Hepatocyte (in vitro differentiated cells): ENCODE data around the gene RNF4. TPM values are rescaled to one million over a fixed set of nuclear protein-coding genes. Genes with fewer than 3 reads are reported as not detected.

Source experiments
- DNase-seq: peaks from one replicate; pipeline ENCODE4 v3.0.0-alpha.2; 2016; ENCODE audit warnings: low spot score
- H2AFZ ChIP-seq: fragments of 200-600 bp; sonication (generic); 2 replicates; pipeline ENCODE4 v1.6.0; 2016; ENCODE audit warnings: antibody characterized with exemption, mild to moderate bottlenecking
- H3K27ac ChIP-seq: fragments of 200-600 bp; sonication (generic); 2 replicates; pipeline ENCODE4 v1.5.1; 2016; ENCODE audit warnings: mild to moderate bottlenecking
- H3K27me3 ChIP-seq: fragments of 200-600 bp; sonication (generic); 2 replicates; pipeline ENCODE4 v1.6.1; 2016
- H3K36me3 ChIP-seq: fragments of 200-600 bp; sonication (generic); replicated peaks from 2 replicates; pipeline ENCODE4 v1.5.1; 2016; ENCODE audit warnings: low read depth; ENCODE audit not compliant: insufficient read depth
- H3K4me1 ChIP-seq: fragments of 200-600 bp; sonication (generic); 2 replicates; pipeline ENCODE4 v1.5.1; 2016; ENCODE audit warnings: mild to moderate bottlenecking, moderate library complexity; ENCODE audit not compliant: insufficient read depth
- H3K4me2 ChIP-seq: fragments of 200-600 bp; sonication (generic); 2 replicates; pipeline ENCODE4 v1.6.0; 2016
- H3K4me3 ChIP-seq: fragments of 200-600 bp; sonication (generic); 2 replicates; pipeline ENCODE4 v1.5.1; 2016; ENCODE audit warnings: mild to moderate bottlenecking
- H3K79me2 ChIP-seq: fragments of 200-600 bp; sonication (generic); 2 replicates; pipeline ENCODE4 v1.6.0; 2017; ENCODE audit warnings: mild to moderate bottlenecking
- H3K9me2 ChIP-seq: fragments of 200-600 bp; sonication (generic); replicated peaks from 2 replicates; pipeline ENCODE4 v1.6.0; 2017; ENCODE audit warnings: mild to moderate bottlenecking; ENCODE audit not compliant: insufficient read depth
- H3K9me3 ChIP-seq: fragments of 200-600 bp; sonication (generic); 2 replicates; pipeline ENCODE4 v1.5.1; 2016; ENCODE audit warnings: low read depth, mild to moderate bottlenecking
- H4K20me1 ChIP-seq: fragments of 200-600 bp; sonication (generic); 2 replicates; pipeline ENCODE4 v1.6.0; 2016; ENCODE audit warnings: mild to moderate bottlenecking; ENCODE audit not compliant: insufficient read depth, poor library complexity, severe bottlenecking
- EZH2 ChIP-seq: fragments of 200-600 bp; sonication (generic); IDR thresholded peaks from 2 replicates; pipeline ENCODE4 v1.6.1; 2016; ENCODE audit warnings: antibody characterized with exemption, mild to moderate bottlenecking, borderline replicate concordance
- EZH2phosphoT487 ChIP-seq: fragments of 200-600 bp; sonication (generic); IDR thresholded peaks from one replicate; pipeline ENCODE4 v1.6.1; 2018; ENCODE audit warnings: antibody characterized with exemption, mild to moderate bottlenecking, low read depth, moderate library complexity; ENCODE audit not compliant: unreplicated experiment, severe bottlenecking
- WGBS: methylation state at CpG from one replicate; pipeline ENCODE4 v1.1.6; 2016; ENCODE audit warnings: low lambda C conversion rate; ENCODE audit errors: missing lambda C conversion rate; 5-methylcytosine and 5-hydroxymethylcytosine counted together
- polyA plus RNA-seq: library from polyadenylated mRNA; unstranded; fragments of >200 nt; fragmentation: Nextera tagmentation; extraction: Ambion mirVana; gene quantifications from 2 replicates; pipeline ENCODE4 v1.2.1, GENCODE V29; 2016
- total RNA-seq: library from RNA; depleted of rRNA; stranded (reverse); fragments of >200 nt; gene quantifications from 2 replicates; pipeline ENCODE4 v1.2.3, GENCODE V29; 2014
- TF ChIP-seq, protein P1 (sequence below): fragments of 200-600 bp; sonication (generic); IDR thresholded peaks from 2 replicates; pipeline ENCODE4 v1.5.1; 2016; ENCODE audit warnings: antibody characterized with exemption, mild to moderate bottlenecking; ENCODE audit not compliant: poor library complexity

Gene RNF4
- total and polyA plus RNA-seq, 2 experiments from 2014 or later = 42.4 to 50.3 TPM

DNA sequence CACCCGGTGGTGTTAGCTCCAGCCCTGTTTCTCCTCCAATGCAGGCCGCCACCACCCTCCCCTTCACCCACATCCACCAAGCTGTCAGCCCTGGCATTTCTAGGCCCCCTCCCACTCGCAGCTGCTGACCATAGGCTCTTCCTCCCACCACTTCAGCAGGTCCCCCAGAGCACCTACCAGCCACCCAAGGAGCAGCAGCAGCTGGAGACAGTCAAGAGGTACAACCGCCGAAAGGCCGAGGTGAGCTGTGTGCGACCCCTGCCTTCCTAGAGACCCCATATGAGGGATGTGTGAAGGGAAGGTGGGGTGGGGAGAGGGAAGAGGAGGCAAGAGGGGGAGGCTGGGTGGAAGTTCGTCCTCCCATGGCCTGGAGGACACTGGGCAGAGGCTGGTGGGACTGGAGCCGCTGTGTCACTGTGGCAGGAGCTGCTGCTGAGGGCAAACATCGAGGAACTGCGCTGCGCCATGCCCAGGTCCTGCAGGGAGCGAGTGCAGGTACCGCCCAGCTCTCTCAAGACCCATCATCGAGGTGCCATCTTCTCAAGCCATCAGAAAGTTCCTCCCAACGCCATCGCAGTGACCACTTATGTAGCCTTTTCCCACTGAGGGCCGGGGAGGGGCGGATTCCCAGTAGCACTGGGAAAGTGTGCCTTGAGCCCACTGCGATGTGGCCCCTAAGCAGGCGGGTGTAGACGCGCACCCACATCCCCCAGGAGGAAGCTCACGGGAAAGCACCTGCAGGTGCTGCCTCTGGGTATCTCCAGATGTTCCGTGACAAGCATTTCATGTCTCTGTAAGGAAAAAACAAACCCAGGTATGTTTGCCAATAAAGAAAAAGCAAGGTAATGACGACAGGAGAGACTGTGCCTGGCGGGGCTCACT is 19.2 kb upstream of the RNF4 start:
- no peak overlapping the region for H2AFZ ChIP-seq
- no peaks in the 10 kb centered on the region for H3K79me2 ChIP-seq
- H3K27me3 ChIP-seq = no peaks in the 10 kb centered on the region
- no peak overlapping the region for H3K4me2 ChIP-seq
- H3K4me3 ChIP-seq = no peak overlapping the region
- no peak overlapping the region for H3K27ac ChIP-seq
- no peaks in the 10 kb centered on the region for H3K9me2 ChIP-seq
- 93% methylated on average over 26 of the region's 27 CpGs for WGBS
- no peak for DNase-seq
- TF ChIP-seq EZH2 = no peak
- TF ChIP-seq EZH2phosphoT487 = no peak
- TF ChIP-seq, protein P1, sequence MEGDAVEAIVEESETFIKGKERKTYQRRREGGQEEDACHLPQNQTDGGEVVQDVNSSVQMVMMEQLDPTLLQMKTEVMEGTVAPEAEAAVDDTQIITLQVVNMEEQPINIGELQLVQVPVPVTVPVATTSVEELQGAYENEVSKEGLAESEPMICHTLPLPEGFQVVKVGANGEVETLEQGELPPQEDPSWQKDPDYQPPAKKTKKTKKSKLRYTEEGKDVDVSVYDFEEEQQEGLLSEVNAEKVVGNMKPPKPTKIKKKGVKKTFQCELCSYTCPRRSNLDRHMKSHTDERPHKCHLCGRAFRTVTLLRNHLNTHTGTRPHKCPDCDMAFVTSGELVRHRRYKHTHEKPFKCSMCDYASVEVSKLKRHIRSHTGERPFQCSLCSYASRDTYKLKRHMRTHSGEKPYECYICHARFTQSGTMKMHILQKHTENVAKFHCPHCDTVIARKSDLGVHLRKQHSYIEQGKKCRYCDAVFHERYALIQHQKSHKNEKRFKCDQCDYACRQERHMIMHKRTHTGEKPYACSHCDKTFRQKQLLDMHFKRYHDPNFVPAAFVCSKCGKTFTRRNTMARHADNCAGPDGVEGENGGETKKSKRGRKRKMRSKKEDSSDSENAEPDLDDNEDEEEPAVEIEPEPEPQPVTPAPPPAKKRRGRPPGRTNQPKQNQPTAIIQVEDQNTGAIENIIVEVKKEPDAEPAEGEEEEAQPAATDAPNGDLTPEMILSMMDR = no peak
- no peaks in the 10 kb centered on the region for H3K9me3 ChIP-seq
- no peaks in the 10 kb centered on the region for H4K20me1 ChIP-seq
- H3K36me3 ChIP-seq = no peaks in the 10 kb centered on the region
- no peaks in the 10 kb centered on the region for H3K4me1 ChIP-seq

DNA sequence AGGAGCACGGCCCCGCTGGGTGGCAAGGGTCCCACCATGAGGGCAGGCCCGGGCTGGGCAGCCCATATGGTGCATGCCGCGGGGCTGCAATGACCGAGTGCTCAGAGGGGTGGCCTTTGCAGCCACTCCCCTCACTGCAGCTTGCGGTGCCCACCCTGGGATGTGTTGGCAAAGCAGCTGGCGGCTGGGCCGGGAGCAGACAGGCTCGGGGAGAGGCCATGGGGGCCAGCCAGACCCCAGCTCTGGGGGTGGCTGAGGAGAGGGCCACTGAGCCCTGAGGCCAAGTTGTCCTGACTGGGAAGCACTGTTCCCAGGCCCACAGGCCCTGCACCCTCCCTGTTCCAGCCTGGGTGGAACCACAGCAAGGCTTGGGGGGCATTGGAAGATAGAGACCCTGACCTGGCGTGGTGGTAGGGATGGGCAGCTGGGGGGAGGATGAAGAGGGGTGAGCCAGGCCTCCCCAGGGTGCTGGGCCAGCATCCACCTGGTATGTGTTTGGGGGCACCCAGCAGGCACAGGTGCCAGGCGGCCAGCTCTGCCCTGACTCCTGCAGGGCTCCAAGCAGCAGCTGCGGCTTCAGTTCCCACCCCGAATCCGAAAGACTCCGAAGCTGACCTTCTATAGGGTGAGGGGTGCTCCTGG is 18.4 kb upstream of the RNF4 start:
- H3K27me3 ChIP-seq = no peaks in the 10 kb centered on the region
- no peak overlapping the region for H2AFZ ChIP-seq
- TF ChIP-seq, protein P1 = no peak
- TF ChIP-seq EZH2phosphoT487 = no peak
- no peak for TF ChIP-seq EZH2
- H3K79me2 ChIP-seq = no peaks in the 10 kb centered on the region
- no peaks in the 10 kb centered on the region for H3K9me2 ChIP-seq
- WGBS = 90% methylated on average over 16 of the region's 16 CpGs
- H3K9me3 ChIP-seq = no peaks in the 10 kb centered on the region
- no peak for DNase-seq
- H3K4me3 ChIP-seq = no peak overlapping the region
- no peak overlapping the region for H3K4me2 ChIP-seq
- H3K36me3 ChIP-seq = no peaks in the 10 kb centered on the region
- no peaks in the 10 kb centered on the region for H3K4me1 ChIP-seq
- H4K20me1 ChIP-seq = no peaks in the 10 kb centered on the region
- H3K27ac ChIP-seq = no peak overlapping the region

DNA sequence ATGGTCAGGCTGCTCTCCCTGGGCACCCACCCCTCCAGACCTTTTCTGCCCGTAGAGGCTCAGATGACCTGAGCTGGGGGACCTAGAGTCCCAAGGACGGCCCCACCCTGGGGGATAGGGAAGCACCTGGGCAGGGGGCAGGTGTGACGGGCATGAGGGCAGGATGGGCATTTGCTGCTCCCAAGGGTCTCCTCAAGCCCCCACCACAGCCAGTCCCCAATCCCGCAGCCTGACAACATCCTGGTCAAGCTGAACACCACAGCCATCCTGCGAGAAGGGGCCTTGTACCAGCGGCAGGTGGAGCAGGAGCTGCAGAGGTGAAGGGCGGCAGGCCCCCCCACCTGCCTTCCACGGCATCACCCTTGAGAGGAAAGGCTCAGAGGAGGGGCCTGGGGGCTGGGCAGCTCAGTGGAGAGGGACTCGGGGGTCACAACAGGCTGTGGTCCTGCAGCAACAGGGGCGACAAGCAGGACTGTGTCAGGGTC is 17.8 kb upstream of the RNF4 start:
- Histone ChIP-seq H2AFZ (no peak overlapping the region), H3K79me2 (no peaks in the 10 kb centered on the region), H3K27ac (no peak overlapping the region), H3K4me2 (no peak overlapping the region), H3K36me3 (no peaks in the 10 kb centered on the region), H3K9me3 (no peaks in the 10 kb centered on the region), H3K4me1 (no peaks in the 10 kb centered on the region), H3K4me3 (no peak overlapping the region), H3K9me2 (no peaks in the 10 kb centered on the region), H4K20me1 (no peaks in the 10 kb centered on the region), H3K27me3 (no peaks in the 10 kb centered on the region)
- TF ChIP-seq EZH2phosphoT487 (no peak), EZH2 (no peak)
- TF ChIP-seq, protein P1 = no peak
- no peak for DNase-seq
- 88% methylated on average over 10 of the region's 10 CpGs for WGBS
